ENCODE measurements around the gene RHBDD1.

DNA sequence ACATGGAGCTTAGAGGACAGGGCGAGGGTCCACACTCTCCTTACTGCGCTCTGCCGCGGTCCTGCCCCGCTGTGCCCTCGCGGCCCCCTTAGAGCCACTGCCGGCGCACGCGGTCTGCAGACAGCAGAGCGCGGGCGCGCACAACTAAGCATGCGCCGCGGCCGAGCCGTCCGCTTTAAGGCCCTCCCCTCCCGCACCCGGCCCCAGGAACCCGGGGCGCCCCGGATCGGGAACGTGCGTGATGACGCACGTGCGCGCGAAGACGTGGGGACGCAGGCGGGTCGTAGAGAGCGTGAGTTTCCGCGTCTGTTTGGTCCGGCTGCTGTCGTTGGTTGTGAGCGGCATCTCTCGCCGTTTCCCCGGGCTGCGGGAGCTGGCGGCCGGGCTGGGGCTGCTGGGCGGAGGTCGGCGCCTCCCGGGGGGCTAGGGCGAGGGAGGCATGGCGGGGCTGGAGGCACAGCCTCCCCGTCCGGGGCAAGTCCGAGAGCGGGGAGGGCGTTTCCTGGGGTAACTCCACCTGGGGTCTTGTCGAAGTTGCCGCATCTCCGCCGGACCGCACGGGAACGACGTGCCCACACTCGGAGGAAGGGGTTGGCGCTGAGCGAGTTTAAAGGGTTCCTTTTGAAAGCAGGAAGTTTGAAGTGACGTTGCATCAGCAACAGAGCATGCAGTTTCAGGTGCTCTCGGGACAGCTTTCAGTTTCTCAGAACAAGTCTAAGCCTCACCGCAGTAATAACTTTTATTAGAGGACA is at the start of gene RHBDD1:
- no peak for TF ChIP-seq CTCF (conservative IDR thresholded peaks at IDR 0.05; ENCODE audit: low read length)
- TF ChIP-seq EZH2phosphoT487 (IDR thresholded peaks at IDR 0.05; ENCODE audit: borderline replicate concordance) = no peak
